GM18505 (cell line): Measurements from ENCODE around the gene STPG2.

Experiments
- ATAC-seq: cut with Tn5 transposase; IDR thresholded peaks from one replicate; pipeline ENCODE4 v1.9.1; 2021; ENCODE audit not compliant: unreplicated experiment
- POLR2A ChIP-seq: IDR thresholded peaks from 4 replicates; pipeline ENCODE4 v1.6.1; 2011; ENCODE audit warnings: borderline replicate concordance; ENCODE audit not compliant: insufficient read depth, insufficient read length; ENCODE audit errors: extremely low read depth

Gene STPG2

DNA sequence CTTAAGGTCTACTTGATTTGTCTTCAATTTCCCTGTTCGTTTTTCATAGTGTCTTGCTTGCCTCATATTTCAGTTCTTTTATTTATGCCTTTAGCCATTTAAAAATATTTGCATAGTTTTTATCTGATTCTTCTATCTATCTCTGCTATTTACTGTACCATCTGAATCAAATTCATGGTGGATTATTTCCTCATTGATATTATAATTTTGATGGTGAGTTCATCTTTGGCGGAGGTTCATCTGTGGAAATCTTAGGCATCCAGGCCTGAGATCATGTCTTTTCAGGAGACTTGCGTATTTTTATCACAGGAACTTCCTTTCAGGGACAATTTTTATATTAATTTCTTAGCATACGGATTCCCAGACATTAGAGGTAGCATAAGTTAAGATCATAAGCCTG lies 275.2 kb downstream of the STPG2 start:
- TF ChIP-seq POLR2A: no peak
- ATAC-seq: no peak

DNA sequence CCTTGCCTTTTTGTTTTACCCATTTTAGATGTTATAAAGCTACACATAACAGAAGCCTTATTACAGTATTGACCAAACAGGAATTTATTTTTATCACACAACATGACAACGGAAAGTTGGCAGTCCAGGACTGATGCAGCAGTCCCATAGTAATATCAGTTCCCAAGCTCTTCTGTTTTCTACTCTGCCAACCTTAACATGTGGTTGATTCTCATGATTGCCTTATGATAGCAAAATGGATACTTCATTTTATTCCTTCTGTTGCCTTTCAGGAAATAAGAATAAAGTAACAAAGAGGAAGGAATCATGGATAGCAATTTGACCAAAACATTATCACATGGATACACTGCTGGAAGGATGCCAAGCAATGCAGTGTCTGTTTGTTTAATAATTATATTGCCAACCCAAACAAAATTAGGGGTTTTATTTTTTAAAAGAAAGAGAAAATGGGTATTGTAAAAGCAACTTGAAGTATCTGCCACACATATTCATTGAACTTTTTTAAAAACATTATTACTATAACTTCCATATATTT lies 275.7 kb downstream of the STPG2 start:
- TF ChIP-seq POLR2A: no peak

GRCh38 chr4:97866821-97867556 lies 276.3 kb downstream of the STPG2 start:
- no peak for TF ChIP-seq POLR2A
- ATAC-seq: no peak

More for the DNA sequence above, 275.7 kb downstream of the STPG2 start:
- no peak for ATAC-seq

DNA sequence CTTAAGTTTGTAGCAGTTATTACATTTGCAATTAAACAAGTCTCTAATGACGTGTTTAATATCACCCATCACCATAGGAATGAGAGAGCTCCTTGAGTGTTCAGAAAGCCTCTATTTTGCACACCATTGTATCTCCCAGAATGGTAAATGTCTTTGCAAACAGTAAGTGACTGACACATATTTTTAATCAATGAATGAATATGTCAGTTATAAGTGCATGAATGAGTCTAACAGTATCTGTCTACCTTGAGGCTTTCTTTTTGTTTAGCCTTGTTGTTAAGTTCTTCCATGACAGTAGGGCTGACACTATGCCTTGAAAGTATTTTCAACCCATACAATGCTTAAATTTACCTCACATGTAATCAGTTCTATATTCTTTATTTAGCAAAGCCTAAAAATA lies 292.2 kb downstream of the STPG2 start:
- ATAC-seq: no peak
- TF ChIP-seq POLR2A: no peak

GRCh38 chr4:97845758-97846157 lies 297.5 kb downstream of the STPG2 start:
- no peak for ATAC-seq
- no peak for TF ChIP-seq POLR2A

DNA sequence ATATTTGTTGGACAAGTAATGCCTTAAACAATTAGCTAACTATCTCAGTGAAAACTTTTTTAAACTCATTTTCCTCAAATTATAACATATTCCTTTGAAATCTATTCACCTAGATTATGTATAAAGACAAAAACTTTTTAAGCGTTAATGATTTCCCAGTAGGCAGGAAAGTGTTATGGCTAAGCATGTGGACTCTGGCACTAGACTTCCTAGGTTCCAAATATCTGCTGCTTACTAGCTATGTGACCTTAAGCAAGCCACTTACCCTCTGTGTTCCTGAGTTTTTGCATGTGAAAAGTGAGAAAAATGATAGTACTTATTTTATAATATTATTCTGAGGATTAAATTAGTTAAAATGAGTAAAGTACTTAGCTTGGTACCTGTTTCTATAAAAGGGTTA lies 301.8 kb downstream of the STPG2 start:
- TF ChIP-seq POLR2A: no peak
- ATAC-seq: no peak

DNA sequence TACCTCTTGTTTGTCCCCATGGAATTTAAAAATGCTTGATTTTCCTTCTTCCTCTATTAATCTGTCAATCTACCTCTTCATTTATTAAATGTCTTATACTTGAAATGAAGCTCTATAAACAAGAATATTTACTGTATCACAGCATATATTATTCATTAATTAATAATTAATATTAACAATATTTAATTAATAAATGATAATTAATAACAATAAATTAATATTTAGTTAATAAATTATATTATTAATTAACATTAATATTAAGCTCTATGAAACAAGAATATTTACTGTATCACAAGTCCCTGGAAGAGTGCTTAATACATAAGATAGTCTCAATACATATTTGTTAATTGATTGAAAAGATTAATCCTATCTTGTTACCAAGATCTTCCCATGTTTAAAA lies 306.6 kb downstream of the STPG2 start:
- no peak for TF ChIP-seq POLR2A
- ATAC-seq: no peak

- no peak for TF ChIP-seq POLR2A
- ATAC-seq: no peak
Observed at GRCh38 chr4:97828646-97829045, 314.6 kb downstream of the STPG2 start.

- no peak for TF ChIP-seq POLR2A
- ATAC-seq: no peak
Observed at GRCh38 chr4:97819294-97819693, 324.0 kb downstream of the STPG2 start.

GRCh38 chr4:97812768-97813167 lies 330.5 kb downstream of the STPG2 start:
- ATAC-seq: no peak
- no peak for TF ChIP-seq POLR2A

DNA sequence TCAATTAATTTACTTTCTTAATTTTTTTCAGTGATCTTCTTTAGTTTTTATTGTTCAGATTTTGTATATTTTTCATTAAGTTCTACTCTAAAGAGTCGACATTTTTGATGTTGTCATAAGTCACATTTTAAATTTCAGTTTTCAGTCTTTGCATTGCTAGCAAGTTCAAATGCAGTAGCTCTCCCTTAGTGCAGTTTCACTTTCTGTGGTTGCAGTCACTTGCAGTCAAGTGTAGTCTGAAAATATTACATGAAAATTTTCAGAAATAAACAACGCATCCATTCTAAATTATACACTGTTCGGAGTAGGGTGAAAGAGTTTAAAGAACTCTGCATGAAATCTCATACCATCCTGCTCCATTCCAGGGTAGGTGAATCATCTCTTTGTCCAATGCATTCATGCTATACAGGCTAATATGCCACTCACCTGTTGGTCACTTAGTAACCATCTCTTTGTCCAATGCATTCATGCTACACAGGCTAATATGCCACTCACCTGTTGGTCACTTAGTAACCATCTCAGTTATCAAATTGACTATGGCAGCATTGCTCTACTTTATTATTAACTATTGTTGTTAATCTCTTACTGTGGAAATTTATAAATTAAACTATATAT lies 356.9 kb downstream of the STPG2 start:
- no peak for TF ChIP-seq POLR2A
- ATAC-seq: no peak

DNA sequence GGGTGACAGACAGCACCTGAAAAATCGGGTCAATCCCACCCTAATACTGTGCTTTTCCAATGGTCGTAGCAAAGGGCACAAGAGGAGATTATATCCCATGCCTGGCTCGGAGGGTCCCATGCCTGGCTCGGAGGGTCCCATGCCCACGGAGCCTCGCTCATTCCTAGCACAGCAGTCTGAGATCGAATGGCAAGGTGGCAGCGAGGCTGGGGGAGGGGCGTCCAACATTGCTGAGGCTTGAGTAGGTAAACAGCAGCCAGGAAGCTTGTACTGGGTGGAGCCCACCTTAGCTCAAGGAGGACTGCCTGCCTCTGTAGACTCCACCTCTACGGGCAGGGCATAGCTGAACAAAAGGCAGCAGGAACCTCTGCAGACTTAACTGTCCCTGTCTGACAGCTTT lies 365.1 kb downstream of the STPG2 start:
- no peak for ATAC-seq
- no peak for TF ChIP-seq POLR2A

GRCh38 chr4:97774347-97774989 lies 368.8 kb downstream of the STPG2 start:
- no peak for TF ChIP-seq POLR2A
- no peak for ATAC-seq

DNA sequence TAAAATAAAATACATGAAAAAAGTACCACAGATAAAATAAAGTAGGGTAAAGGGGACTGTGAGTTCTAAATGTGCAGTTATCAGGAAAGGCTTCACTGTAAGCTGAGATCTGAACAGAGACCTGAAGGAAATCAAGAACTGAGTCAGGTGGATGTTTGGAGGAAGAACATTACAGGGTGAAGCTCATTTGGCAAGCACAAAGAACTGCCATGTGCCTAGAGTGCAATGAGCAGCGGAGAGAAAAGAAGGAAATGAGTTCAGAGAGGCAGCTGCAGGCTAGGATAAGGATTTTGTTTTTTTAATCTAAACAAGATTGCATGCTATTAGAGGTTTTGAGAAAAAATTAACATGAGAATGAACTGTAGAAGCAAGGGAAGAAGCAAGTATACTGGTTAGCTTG lies 373.1 kb downstream of the STPG2 start:
- ATAC-seq: no peak
- TF ChIP-seq POLR2A: no peak
